Measurements from ENCODE around the gene PPP2R1A.

PPP2R1A gene

DNA sequence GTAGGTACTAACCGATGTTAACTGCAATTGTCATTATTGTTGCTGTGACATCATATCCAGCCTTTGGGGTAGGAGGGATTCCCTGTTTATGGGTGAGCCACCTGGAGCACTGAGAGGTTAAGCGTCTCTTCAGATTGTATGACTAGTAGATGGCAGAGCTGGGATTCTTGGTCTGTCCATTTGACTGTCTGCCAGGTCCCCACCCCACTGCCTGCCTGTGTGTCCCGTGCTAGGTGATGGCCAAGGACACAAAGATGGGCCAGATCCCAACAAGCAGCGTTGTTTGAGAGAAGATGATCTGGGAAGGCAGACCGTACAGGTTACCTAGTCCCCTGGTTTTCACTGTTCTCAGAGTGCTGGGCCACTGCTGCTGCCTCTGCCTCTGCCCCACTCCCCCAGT lies 16.6 kb downstream of the PPP2R1A start:
- no peak overlapping the region for H2AFZ ChIP-seq (ENCODE audit: low read length, unreplicated experiment)
- H3K27me3 ChIP-seq (ENCODE audit: insufficient read depth, low read length): no peaks in the 10 kb centered on the region
- H3K4me1 ChIP-seq (ENCODE audit: control insufficient read depth, insufficient read depth, low read length, unreplicated experiment): no peaks in the 10 kb centered on the region
- H3K27ac ChIP-seq (ENCODE audit: low read depth, low read length): no peak overlapping the region
- no peak overlapping the region for H3K4me3 ChIP-seq (ENCODE audit: low read depth, low read length)
- H3K79me2 ChIP-seq (ENCODE audit: control insufficient read depth, insufficient read depth, low read length, unreplicated experiment): peaks cover 56% of the 10 kb centered on the region
- peaks cover 29% of the 10 kb centered on the region for H3K36me3 ChIP-seq (ENCODE audit: insufficient read depth, low read length)

DNA sequence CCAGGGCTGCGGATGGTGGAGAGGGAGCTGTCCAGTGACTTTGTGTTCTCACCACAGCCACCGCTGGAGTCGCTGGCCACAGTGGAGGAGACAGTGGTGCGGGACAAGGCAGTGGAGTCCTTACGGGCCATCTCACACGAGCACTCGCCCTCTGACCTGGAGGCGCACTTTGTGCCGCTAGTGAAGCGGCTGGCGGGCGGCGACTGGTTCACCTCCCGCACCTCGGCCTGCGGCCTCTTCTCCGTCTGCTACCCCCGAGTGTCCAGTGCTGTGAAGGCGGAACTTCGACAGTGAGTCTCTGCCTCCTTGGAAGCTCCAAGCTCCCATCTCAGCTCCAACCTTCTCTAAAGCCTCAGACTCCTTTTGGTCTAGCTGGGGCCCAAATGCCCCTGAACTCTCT lies 21.4 kb downstream of the PPP2R1A start:
- H3K27ac ChIP-seq (ENCODE audit: low read depth, low read length): no peak overlapping the region
- no peaks in the 10 kb centered on the region for H3K4me1 ChIP-seq (ENCODE audit: control insufficient read depth, insufficient read depth, low read length, unreplicated experiment)
- peaks cover 11% of the 10 kb centered on the region for H3K79me2 ChIP-seq (ENCODE audit: control insufficient read depth, insufficient read depth, low read length, unreplicated experiment)
- no peak overlapping the region for H2AFZ ChIP-seq (ENCODE audit: low read length, unreplicated experiment)
- no peak overlapping the region for H3K4me3 ChIP-seq (ENCODE audit: low read depth, low read length)
- peaks cover 21% of the 10 kb centered on the region for H3K36me3 ChIP-seq (ENCODE audit: insufficient read depth, low read length)
- no peaks in the 10 kb centered on the region for H3K27me3 ChIP-seq (ENCODE audit: insufficient read depth, low read length)

DNA sequence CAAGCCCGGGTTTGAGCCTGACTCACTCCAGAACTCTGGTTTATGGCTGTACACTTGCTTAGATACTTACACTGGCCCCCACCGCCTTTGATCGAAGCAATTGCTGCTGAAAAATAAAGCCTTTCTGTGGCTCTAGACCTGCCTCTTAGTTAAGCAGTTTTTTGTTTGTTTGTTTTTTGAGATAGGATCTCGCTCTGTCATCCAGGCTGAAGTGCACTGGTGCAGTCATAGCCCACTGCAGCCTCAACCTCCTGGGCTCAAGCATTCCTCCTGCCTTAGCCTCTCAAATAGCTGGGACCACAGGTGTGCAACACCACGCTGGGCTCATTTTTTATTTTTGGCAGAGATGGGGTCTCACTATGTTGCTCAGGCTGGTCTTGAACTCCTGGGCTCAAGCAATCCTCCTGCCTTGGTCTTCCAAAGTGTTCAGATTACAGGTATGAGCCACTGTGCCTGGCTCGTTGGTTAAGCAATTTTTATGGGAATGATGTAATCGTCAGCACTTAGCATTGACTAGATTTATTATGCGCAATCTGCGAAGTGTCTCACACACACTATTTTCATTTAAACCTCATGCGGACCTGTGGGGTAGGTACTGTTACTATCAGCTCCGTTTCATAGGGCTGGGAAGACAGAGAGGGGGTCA lies 22.2 kb downstream of the PPP2R1A start:
- H3K4me1 ChIP-seq (ENCODE audit: control insufficient read depth, insufficient read depth, low read length, unreplicated experiment): no peaks in the 10 kb centered on the region
- peaks cover 11% of the 10 kb centered on the region for H3K79me2 ChIP-seq (ENCODE audit: control insufficient read depth, insufficient read depth, low read length, unreplicated experiment)
- peaks cover 19% of the 10 kb centered on the region; the same call in 1 of the 2 replicates for H3K36me3 ChIP-seq (ENCODE audit: insufficient read depth, low read length)

DNA sequence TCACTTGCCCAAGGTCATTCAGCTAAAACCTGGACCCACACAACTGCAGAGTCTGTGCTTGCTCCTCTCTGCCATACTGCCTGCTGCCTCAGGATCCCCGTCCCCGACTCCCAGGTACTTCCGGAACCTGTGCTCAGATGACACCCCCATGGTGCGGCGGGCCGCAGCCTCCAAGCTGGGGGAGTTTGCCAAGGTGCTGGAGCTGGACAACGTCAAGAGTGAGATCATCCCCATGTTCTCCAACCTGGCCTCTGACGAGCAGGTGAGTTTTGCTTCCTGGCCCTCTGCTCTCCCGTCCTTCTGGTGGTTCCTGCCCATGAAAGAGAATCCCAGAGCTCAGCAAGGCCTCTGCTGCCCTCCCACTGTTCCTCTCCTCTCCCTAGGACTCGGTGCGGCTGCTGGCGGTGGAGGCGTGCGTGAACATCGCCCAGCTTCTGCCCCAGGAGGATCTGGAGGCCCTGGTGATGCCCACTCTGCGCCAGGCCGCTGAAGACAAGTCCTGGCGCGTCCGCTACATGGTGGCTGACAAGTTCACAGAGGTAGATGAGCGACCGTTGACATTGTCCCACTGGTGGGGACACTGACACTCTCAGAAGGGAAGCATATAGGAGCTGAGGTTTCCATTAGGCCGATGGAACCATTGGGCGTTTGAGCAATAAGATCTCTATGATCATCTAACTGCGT lies 22.9 kb downstream of the PPP2R1A start:
- no peaks in the 10 kb centered on the region for H3K4me1 ChIP-seq (ENCODE audit: control insufficient read depth, insufficient read depth, low read length, unreplicated experiment)
- peaks cover 6% of the 10 kb centered on the region for H3K79me2 ChIP-seq (ENCODE audit: control insufficient read depth, insufficient read depth, low read length, unreplicated experiment)
- peaks cover 20% of the 10 kb centered on the region for H3K36me3 ChIP-seq (ENCODE audit: insufficient read depth, low read length)
- H3K27me3 ChIP-seq (ENCODE audit: insufficient read depth, low read length): no peaks in the 10 kb centered on the region
- H2AFZ ChIP-seq (ENCODE audit: low read length, unreplicated experiment): no peak overlapping the region
- no peak overlapping the region for H3K27ac ChIP-seq (ENCODE audit: low read depth, low read length)
- H3K4me3 ChIP-seq (ENCODE audit: low read depth, low read length): no peak overlapping the region

More for the DNA sequence above, 22.2 kb downstream of the PPP2R1A start:
- no peak overlapping the region for H3K4me3 ChIP-seq (ENCODE audit: low read depth, low read length)
- H3K27me3 ChIP-seq (ENCODE audit: insufficient read depth, low read length): no peaks in the 10 kb centered on the region
- H3K27ac ChIP-seq (ENCODE audit: low read depth, low read length): no peak overlapping the region
- no peak overlapping the region for H2AFZ ChIP-seq (ENCODE audit: low read length, unreplicated experiment)

DNA sequence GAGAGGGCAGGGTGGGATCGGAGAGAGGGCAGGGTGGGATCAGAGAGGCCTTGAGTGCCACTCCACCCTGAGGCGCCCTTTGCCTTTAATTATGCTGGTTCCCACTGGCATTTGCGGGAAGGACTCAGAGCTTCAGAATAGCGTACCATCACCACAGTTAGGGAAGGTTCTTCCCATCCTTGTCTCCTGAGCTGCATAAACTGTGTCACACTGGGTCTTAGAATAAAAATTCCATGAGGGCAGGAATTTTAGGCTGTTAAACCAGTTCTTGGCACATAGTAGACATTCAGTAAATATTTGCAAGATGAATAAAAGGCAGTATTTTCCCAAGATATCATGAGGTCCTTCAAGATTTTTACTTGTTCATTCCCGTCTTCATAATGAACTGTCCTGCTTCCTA lies 24.4 kb downstream of the PPP2R1A start:
- Histone ChIP-seq H3K27me3 (ENCODE audit: insufficient read depth, low read length) (no peaks in the 10 kb centered on the region), H3K27ac (ENCODE audit: low read depth, low read length) (no peak overlapping the region), H3K4me3 (ENCODE audit: low read depth, low read length) (no peak overlapping the region), H3K79me2 (ENCODE audit: control insufficient read depth, insufficient read depth, low read length, unreplicated experiment) (peaks cover 6% of the 10 kb centered on the region), H2AFZ (ENCODE audit: low read length, unreplicated experiment) (no peak overlapping the region), H3K36me3 (ENCODE audit: insufficient read depth, low read length) (peaks cover 25% of the 10 kb centered on the region), H3K4me1 (ENCODE audit: control insufficient read depth, insufficient read depth, low read length, unreplicated experiment) (no peaks in the 10 kb centered on the region)

DNA sequence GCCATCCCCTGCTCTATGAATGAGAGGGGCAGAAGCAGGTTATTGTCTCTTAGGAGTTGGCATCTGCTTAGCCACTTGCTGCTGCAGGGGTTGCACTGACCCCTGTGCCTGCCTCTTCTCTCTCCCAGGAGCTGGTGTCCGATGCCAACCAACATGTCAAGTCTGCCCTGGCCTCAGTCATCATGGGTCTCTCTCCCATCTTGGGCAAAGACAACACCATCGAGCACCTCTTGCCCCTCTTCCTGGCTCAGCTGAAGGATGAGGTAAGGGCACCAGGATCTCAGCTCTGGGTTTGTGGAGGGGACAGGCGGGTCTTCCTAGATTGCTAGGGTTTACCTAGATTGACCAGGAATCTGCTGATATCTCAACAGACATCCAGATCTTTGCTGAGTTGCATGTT lies 26.5 kb downstream of the PPP2R1A start:
- H3K79me2 ChIP-seq (ENCODE audit: control insufficient read depth, insufficient read depth, low read length, unreplicated experiment): no peaks in the 10 kb centered on the region
- H3K4me3 ChIP-seq (ENCODE audit: low read depth, low read length): no peak overlapping the region
- H3K27me3 ChIP-seq (ENCODE audit: insufficient read depth, low read length): no peaks in the 10 kb centered on the region
- H3K36me3 ChIP-seq (ENCODE audit: insufficient read depth, low read length): peaks cover 30% of the 10 kb centered on the region
- no peak overlapping the region for H2AFZ ChIP-seq (ENCODE audit: low read length, unreplicated experiment)
- no peaks in the 10 kb centered on the region for H3K4me1 ChIP-seq (ENCODE audit: control insufficient read depth, insufficient read depth, low read length, unreplicated experiment)
- no peak overlapping the region for H3K27ac ChIP-seq (ENCODE audit: low read depth, low read length)

DNA sequence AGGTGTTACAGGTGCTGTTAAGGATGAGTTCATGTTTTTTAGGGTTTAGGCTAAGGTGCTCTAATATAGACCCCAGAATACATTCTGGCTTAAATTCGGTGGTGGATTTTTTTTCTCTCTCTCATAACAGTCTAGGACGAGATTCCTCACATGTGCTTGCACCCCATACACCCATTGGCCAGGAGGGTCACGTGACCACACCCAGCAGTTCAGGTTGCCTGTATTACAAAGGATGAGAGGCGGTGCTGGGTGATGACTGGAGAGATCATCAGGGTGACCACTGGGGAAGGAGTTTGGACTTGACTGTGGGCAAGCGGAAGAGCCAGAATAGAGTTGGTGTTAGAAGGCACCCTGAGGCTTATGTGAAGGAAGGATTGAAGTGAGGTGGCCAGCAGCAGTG lies 27.7 kb downstream of the PPP2R1A start:
- H3K27ac ChIP-seq (ENCODE audit: low read depth, low read length): no peak overlapping the region
- H3K27me3 ChIP-seq (ENCODE audit: insufficient read depth, low read length): no peaks in the 10 kb centered on the region
- H3K36me3 ChIP-seq (ENCODE audit: insufficient read depth, low read length): peaks cover 34% of the 10 kb centered on the region
- H3K4me1 ChIP-seq (ENCODE audit: control insufficient read depth, insufficient read depth, low read length, unreplicated experiment): no peaks in the 10 kb centered on the region
- no peak overlapping the region for H3K4me3 ChIP-seq (ENCODE audit: low read depth, low read length)
- no peak overlapping the region for H2AFZ ChIP-seq (ENCODE audit: low read length, unreplicated experiment)
- no peaks in the 10 kb centered on the region for H3K79me2 ChIP-seq (ENCODE audit: control insufficient read depth, insufficient read depth, low read length, unreplicated experiment)

DNA sequence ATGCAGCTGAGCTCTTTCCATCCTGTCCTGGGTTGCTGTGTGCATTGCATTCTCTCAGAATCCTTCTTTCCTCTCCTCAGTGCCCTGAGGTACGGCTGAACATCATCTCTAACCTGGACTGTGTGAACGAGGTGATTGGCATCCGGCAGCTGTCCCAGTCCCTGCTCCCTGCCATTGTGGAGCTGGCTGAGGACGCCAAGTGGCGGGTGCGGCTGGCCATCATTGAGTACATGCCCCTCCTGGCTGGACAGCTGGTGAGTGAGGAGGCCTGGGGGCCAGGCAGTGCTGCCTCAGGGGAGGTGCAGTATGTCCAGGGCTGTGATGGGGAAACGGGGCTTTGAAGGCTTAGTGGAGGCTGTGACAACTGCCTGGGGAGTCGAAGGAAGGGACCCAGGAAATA lies 29.8 kb downstream of the PPP2R1A start:
- no peaks in the 10 kb centered on the region for H3K4me1 ChIP-seq (ENCODE audit: control insufficient read depth, insufficient read depth, low read length, unreplicated experiment)
- no peaks in the 10 kb centered on the region for H3K27me3 ChIP-seq (ENCODE audit: insufficient read depth, low read length)
- H2AFZ ChIP-seq (ENCODE audit: low read length, unreplicated experiment): no peak overlapping the region
- H3K36me3 ChIP-seq (ENCODE audit: insufficient read depth, low read length): peaks cover 41% of the 10 kb centered on the region
- no peak overlapping the region for H3K4me3 ChIP-seq (ENCODE audit: low read depth, low read length)
- no peaks in the 10 kb centered on the region for H3K79me2 ChIP-seq (ENCODE audit: control insufficient read depth, insufficient read depth, low read length, unreplicated experiment)
- H3K27ac ChIP-seq (ENCODE audit: low read depth, low read length): no peak overlapping the region

DNA sequence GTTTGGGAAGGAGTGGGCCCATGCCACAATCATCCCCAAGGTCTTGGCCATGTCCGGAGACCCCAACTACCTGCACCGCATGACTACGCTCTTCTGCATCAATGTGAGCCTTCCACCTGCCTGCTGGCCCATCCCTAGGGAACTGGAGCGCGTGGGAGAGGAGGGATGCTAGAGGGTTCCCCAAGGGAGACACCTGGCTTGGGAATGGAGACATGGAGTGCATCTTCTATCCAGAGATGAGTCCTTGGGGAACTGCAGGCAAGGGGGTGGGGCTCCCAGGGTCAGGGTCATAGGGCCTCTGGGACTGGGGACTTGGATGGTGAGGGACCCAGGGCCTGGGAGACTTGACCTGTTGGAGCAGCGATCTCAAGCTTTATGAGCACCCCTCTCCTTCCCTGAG lies 31.2 kb downstream of the PPP2R1A start:
- Histone ChIP-seq H3K4me3 (ENCODE audit: low read depth, low read length) (no peak overlapping the region), H3K4me1 (ENCODE audit: control insufficient read depth, insufficient read depth, low read length, unreplicated experiment) (no peaks in the 10 kb centered on the region), H2AFZ (ENCODE audit: low read length, unreplicated experiment) (no peak overlapping the region)

DNA sequence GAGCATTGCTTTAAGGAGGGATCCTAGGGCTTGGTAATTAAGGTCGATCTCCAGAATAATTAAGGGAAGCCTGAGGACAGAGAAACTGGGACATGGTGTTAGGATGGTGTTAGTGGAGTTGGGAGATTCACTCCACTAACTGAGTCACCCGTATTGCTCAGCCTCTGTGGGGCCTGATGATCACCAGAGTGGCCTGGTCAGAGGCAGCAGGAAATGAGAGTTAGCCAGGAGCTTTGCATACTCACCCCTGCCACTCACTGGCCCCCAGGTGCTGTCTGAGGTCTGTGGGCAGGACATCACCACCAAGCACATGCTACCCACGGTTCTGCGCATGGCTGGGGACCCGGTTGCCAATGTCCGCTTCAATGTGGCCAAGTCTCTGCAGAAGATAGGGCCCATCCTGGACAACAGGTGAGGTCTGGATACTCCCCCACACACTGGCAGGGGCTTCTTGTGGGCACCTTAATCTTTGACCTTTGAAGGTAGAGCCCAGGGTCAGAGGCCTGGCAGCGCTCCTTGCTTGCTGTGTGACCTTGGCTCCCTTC lies 32.1 kb downstream of the PPP2R1A start:
- Histone ChIP-seq H3K36me3 (ENCODE audit: insufficient read depth, low read length) (peaks cover 39% of the 10 kb centered on the region), H3K4me1 (ENCODE audit: control insufficient read depth, insufficient read depth, low read length, unreplicated experiment) (no peaks in the 10 kb centered on the region)

More for the DNA sequence above, 31.2 kb downstream of the PPP2R1A start:
- no peaks in the 10 kb centered on the region for H3K27me3 ChIP-seq (ENCODE audit: insufficient read depth, low read length)
- H3K27ac ChIP-seq (ENCODE audit: low read depth, low read length): no peak overlapping the region
- H3K36me3 ChIP-seq (ENCODE audit: insufficient read depth, low read length): peaks cover 36% of the 10 kb centered on the region
- H3K79me2 ChIP-seq (ENCODE audit: control insufficient read depth, insufficient read depth, low read length, unreplicated experiment): no peaks in the 10 kb centered on the region

DNA sequence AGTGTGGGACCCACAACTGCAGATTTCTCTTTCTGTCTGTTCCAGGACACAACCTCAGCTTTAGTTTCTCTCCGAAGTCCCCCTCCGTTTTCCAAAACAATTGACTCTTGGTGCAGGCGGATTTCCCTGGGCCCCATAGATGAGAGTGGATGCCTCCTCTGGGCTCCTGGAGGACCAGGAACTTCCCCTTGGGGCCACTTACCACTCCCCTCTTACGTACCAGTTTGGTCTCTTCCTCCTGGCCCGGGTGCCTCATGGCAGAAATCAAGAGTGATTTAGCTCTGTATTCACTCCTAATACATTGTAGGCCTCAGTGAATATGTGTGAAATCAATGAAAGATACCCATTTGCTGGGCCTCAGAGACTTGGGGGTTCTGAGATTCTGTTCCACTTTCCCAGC lies 34.4 kb downstream of the PPP2R1A start:
- Histone ChIP-seq H3K4me3 (ENCODE audit: low read depth, low read length) (no peak overlapping the region), H3K27me3 (ENCODE audit: insufficient read depth, low read length) (no peaks in the 10 kb centered on the region), H2AFZ (ENCODE audit: low read length, unreplicated experiment) (no peak overlapping the region), H3K36me3 (ENCODE audit: insufficient read depth, low read length) (peaks cover 50% of the 10 kb centered on the region), H3K27ac (ENCODE audit: low read depth, low read length) (no peak overlapping the region), H3K79me2 (ENCODE audit: control insufficient read depth, insufficient read depth, low read length, unreplicated experiment) (no peaks in the 10 kb centered on the region), H3K4me1 (ENCODE audit: control insufficient read depth, insufficient read depth, low read length, unreplicated experiment) (no peaks in the 10 kb centered on the region)

More for the DNA sequence above, 32.1 kb downstream of the PPP2R1A start:
- Histone ChIP-seq H2AFZ (ENCODE audit: low read length, unreplicated experiment) (no peak overlapping the region), H3K4me3 (ENCODE audit: low read depth, low read length) (no peak overlapping the region), H3K27me3 (ENCODE audit: insufficient read depth, low read length) (no peaks in the 10 kb centered on the region), H3K27ac (ENCODE audit: low read depth, low read length) (no peak overlapping the region), H3K79me2 (ENCODE audit: control insufficient read depth, insufficient read depth, low read length, unreplicated experiment) (no peaks in the 10 kb centered on the region)

All from ACC112 (cell line).